ENCODE data around the gene TLR4. TPM values are rescaled to one million over a fixed set of nuclear protein-coding genes. Genes with fewer than 3 reads are reported as not detected.

The TLR4 gene
- total RNA-seq, 4 donors from 2014 or later: 9.7 to 46.7 (median 17.9) TPM

DNA sequence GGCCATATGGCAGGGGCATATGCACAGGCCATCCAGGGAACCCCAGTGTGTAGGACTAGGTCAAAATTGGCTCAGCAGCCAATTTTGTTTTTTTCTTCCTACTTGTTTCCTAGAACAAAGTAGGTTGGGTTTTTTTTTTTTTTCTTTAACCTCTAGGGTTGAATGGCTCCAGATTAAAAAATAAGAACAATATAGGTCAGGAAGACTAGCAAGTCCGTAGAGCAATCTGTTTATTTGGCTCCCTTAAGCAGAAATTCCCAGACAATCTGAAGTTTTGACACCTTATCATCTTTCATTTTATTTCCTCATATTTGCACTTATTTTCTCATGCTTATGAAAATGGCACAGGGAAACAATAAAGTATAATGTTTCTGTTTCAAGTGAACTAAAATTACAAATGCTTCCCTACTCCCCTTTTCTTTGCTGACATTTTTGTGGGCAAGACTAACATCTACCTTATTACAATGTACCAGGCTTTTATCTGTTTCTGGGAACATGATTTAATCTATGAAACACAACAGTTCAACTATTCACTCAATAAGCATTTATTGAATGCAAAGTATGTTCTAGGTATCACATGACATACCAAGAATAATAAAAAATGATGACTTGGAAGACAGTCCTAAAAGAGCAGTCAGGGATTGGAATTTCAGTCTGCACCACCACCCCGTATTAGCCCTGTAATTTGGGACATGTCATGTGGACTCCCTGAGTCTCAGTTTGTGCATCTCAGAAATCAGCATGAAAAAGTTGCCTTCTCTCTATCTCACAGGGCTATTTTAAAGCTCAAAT lies 30.5 kb downstream of the TLR4 start:
- Histone ChIP-seq H3K27ac (replicated peaks in 1 of 4) (no peak overlapping the region), H3K36me3 (no peaks in the 10 kb centered on the region), H3K9me3 (no peaks in the 10 kb centered on the region), H3K27me3 (no peaks in the 10 kb centered on the region), H3K4me3 (no peak overlapping the region), H3K4me1 (peaks cover 0 to 20% (median 6%) of the 10 kb centered on the region in 4 donors)
- TF ChIP-seq, protein P1, sequence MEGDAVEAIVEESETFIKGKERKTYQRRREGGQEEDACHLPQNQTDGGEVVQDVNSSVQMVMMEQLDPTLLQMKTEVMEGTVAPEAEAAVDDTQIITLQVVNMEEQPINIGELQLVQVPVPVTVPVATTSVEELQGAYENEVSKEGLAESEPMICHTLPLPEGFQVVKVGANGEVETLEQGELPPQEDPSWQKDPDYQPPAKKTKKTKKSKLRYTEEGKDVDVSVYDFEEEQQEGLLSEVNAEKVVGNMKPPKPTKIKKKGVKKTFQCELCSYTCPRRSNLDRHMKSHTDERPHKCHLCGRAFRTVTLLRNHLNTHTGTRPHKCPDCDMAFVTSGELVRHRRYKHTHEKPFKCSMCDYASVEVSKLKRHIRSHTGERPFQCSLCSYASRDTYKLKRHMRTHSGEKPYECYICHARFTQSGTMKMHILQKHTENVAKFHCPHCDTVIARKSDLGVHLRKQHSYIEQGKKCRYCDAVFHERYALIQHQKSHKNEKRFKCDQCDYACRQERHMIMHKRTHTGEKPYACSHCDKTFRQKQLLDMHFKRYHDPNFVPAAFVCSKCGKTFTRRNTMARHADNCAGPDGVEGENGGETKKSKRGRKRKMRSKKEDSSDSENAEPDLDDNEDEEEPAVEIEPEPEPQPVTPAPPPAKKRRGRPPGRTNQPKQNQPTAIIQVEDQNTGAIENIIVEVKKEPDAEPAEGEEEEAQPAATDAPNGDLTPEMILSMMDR (IDR thresholded peaks at IDR 0.05): no peak
- intact Hi-C loops (cut with DNase I): no loop called here
- no peak for DNase-seq (ENCODE audit: extremely low spot score)
- WGBS: 65% methylated on average over 2 of the region's 2 CpGs

DNA sequence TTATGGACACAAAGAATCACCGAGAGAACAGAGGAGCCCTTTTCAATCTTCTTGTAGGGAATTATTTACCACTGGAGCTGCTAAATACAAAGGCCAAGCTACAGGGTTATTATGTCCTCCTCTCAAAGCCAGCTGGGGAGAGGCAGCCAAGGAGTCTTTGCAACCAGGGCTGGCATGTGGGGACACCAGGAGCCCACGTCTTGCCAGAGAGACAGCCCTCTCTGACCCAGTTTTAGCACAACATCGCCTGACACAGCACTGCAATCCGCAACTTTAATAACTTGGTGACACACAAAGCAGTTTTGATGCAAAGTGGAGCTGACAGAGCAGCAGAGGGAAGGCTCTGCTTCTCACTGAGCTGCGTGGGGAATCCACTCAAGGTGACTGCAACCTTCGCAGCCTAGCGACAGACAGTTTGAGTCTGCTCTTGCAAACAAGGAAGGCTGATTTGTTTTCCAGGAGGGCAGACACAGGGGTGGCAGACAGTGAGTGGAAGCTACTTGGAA lies 33.6 kb downstream of the TLR4 start:
- WGBS: 78% methylated on average over 7 of the region's 7 CpGs
- no peak overlapping the region for H3K4me3 ChIP-seq
- H3K4me1 ChIP-seq: peaks cover 0 to 20% (median 6%) of the 10 kb centered on the region in 4 donors
- DNase-seq (ENCODE audit: extremely low spot score): no peak
- no peak overlapping the region for H3K27ac ChIP-seq (replicated peaks in 1 of 4)
- no peaks in the 10 kb centered on the region for H3K9me3 ChIP-seq
- H3K27me3 ChIP-seq: peaks cover 0 to 5% (median 0%) of the 10 kb centered on the region in 4 donors
- intact Hi-C loops (cut with DNase I): no loop called here
- H3K36me3 ChIP-seq: no peaks in the 10 kb centered on the region
- TF ChIP-seq POLR2A (IDR thresholded peaks at IDR 0.05; ENCODE audit: low read depth): no peak
- TF ChIP-seq, protein P1 (IDR thresholded peaks at IDR 0.05): no peak
- no peak for TF ChIP-seq EP300 (IDR thresholded peaks at IDR 0.05)
- no peak for TF ChIP-seq POLR2AphosphoS5 (IDR thresholded peaks at IDR 0.05)

DNA sequence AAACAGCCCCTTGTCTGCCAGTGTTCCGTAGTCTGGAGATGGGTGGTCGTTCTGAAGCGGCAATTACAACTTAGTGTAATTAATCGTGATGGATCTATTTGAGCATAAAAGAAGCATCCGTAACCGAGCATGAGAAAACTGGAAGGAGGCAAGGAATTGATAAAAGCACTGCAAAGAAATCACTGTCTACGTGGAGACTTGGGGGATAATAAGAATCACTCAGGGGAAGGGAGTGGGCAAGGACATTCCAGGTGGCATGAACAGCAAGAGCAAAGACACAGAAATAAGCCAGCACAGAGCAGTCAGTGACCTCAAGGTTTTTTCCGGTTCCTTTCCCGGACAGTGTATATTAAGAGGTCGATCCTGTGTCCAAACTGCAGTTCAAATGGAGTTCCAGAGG lies 35.0 kb downstream of the TLR4 start:
- 88% methylated on average over 10 of the region's 10 CpGs for WGBS
- DNase-seq (ENCODE audit: extremely low spot score): no peak
- intact Hi-C loops (cut with DNase I): no loop called here
- H3K4me1 ChIP-seq: peaks cover 0 to 9% (median 2%) of the 10 kb centered on the region in 4 donors
- peaks cover 0 to 5% (median 0%) of the 10 kb centered on the region in 4 donors for H3K27me3 ChIP-seq
- H3K4me3 ChIP-seq: no peak overlapping the region
- H3K9me3 ChIP-seq: no peaks in the 10 kb centered on the region
- no peaks in the 10 kb centered on the region for H3K36me3 ChIP-seq
- H3K27ac ChIP-seq (replicated peaks in 1 of 4): no peak overlapping the region
- TF ChIP-seq EP300 (IDR thresholded peaks at IDR 0.05) (no peak), POLR2AphosphoS5 (IDR thresholded peaks at IDR 0.05) (no peak), POLR2A (IDR thresholded peaks at IDR 0.05; ENCODE audit: low read depth) (no peak)
- TF ChIP-seq, protein P1 (IDR thresholded peaks at IDR 0.05): no peak

DNA sequence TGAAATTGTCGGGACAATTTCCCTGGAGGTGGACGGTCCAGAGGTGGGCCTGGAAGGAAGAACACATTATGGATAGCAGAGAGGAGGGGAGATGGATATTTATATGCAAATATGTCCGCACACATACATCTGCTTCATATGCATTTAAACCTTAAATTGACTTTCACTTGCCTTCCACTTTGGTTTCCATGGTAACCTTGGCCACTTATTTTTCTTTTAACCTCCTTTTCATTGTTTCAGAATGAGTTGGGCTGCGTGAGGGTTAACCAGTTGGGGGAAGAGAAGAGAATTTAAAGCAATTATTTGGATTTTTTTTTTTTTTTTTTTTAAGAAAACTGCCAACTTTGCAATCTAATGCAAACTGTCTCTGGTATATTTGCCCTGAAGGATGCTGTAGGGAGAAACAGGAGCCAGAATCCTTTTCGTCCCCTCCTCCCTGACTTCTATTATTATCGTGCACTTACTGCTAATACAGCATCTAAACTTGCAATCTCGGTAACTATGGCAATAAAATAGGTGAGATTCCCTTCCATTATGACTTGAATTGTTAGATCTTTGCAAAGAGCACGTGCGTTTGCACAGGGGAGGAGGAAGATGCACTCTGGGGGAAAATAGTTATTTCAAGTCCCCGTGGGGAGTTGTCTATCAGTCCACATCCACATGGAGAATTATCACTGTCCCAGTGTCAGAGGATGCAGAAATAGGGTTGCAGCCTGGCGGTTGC lies 35.6 kb downstream of the TLR4 start:
- Histone ChIP-seq H3K4me3 (no peak overlapping the region), H3K36me3 (no peaks in the 10 kb centered on the region), H3K9me3 (no peaks in the 10 kb centered on the region), H3K27me3 (peaks cover 0 to 5% (median 2%) of the 10 kb centered on the region in 4 donors), H3K4me1 (peaks cover 0 to 6% (median 2%) of the 10 kb centered on the region in 4 donors), H3K27ac (replicated peaks in 1 of 4) (no peak overlapping the region)
- 78% methylated on average over 11 of the region's 11 CpGs for WGBS
- DNase-seq (ENCODE audit: extremely low spot score): no peak
- intact Hi-C loops (cut with DNase I): no loop called here
- TF ChIP-seq EP300 (IDR thresholded peaks at IDR 0.05) (no peak), POLR2A (IDR thresholded peaks at IDR 0.05; ENCODE audit: low read depth) (no peak), POLR2AphosphoS5 (IDR thresholded peaks at IDR 0.05) (no peak)
- TF ChIP-seq, protein P1 (IDR thresholded peaks at IDR 0.05): no peak

Data from esophagus muscularis mucosa (tissue), 4 donors.